ENCODE results near the gene RGS14. TPM values are rescaled to one million over a fixed set of nuclear protein-coding genes. Genes with fewer than 3 reads are reported as not detected.
"Not testable (repeated sequence)": the region's sequence is repeated elsewhere in the genome, so short reads cannot be mapped to it uniquely, and the experiment has no call there.

The RGS14 gene
- total and polyA plus RNA-seq, 12 donors, result 2.2 to 9.6 (median 4.1) TPM

DNA sequence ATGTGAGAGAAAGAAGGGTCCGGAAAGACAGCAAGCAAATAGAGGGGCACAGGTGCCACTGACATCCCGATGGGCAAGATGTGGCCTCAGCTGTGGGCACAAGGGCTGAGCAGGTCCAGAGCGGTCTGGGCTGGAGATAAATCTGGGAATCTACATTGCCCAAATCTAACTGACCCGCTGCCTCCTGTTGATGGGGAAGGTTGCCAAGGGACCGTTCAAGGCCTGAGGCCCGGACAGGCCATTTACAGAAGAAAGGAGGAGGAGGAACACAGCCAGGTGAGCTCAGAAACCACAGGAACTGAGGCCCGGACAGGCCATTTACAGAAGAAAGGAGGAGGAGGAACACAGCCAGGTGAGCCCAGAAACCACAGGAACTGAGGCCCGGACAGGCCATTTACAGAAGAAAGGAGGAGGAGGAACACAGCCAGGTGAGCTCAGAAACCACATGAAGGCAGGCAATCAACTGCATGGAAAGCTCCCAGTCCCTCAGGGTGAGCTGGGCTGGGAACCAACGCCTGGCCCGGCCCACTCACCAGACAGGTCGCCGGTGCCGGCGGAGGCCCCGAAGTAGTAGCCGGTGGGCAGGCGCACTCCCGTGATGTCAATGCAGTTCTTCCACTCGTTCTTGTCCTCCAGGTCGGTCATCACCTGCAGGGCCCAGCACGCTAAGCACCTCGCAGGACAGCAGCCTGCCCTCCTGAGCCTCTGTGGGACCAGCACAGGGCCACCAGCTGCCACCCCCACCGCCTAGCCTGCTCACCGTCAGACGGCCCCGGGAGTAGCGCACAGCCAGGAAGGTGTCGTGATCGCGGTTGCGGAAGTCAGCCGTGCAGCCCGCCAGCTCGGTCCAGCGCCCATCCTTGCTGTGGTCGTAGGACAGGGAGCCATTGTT, 20.9 kb upstream of the RGS14 start:
- Histone ChIP-seq H3K9me3 (no peaks in the 10 kb centered on the region), H3K27ac (peak overlapping the region in 6 of 10 donors; percentile 33 to 69 (median 59)), H3K36me3 (peaks cover 0 to 99% (median 32%) of the 10 kb centered on the region in 9 donors), H3K4me1 (peaks cover 5 to 37% (median 20%) of the 10 kb centered on the region in 9 donors), H3K27me3 (no peaks in the 10 kb centered on the region), H3K4me3 (no peak overlapping the region)
- DNase-seq (no peak), ATAC-seq (no peak)
- 95% methylated on average over 34 to 36 of the region's 36 CpGs for WGBS, 2 donors
- intact Hi-C loops (cut with DNase I), result no loop called here
- TF ChIP-seq, protein P1, sequence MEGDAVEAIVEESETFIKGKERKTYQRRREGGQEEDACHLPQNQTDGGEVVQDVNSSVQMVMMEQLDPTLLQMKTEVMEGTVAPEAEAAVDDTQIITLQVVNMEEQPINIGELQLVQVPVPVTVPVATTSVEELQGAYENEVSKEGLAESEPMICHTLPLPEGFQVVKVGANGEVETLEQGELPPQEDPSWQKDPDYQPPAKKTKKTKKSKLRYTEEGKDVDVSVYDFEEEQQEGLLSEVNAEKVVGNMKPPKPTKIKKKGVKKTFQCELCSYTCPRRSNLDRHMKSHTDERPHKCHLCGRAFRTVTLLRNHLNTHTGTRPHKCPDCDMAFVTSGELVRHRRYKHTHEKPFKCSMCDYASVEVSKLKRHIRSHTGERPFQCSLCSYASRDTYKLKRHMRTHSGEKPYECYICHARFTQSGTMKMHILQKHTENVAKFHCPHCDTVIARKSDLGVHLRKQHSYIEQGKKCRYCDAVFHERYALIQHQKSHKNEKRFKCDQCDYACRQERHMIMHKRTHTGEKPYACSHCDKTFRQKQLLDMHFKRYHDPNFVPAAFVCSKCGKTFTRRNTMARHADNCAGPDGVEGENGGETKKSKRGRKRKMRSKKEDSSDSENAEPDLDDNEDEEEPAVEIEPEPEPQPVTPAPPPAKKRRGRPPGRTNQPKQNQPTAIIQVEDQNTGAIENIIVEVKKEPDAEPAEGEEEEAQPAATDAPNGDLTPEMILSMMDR (IDR thresholded peaks at IDR 0.05), result no peak

DNA sequence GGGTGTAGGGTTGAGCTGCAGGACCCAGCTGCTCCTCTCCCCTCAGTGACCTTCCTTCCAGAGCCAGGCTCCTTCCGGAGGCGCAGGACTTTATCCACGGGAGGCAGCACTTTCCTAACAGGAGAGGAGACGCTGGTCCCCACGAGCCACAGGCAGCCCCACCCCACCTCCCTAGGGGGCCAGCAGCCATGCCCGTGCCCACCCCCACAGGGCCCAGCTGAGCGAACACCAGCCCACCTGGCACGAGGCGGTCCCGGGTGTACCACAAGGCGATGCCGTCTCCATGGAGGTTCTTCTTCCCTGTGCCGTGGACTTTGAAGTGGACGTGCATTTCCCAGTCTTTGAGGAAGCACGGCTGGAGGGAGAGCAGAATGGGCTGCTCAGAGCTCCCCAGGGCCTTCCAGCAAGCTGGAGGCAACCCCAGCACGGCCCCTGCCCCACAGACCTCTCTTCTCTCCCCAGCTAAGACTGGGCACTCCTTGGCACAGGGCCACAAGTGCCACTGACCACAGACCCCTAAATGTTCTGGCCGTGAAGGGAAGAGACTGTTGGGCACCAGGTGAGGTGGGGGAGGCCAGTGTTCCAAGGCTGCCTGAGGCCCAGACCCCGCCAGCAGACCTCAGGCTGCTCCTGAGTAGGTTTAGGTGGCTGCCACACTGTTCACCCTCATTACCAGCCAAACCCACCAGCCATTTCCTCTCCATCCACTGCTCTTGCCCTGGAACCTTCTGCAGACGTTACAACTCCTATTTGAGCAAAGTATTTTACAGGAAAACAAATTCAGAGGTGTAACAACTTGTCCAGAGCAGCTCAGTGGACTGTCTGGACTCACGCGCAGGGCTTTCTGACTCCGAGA, 19.2 kb upstream of the RGS14 start:
- Histone ChIP-seq H3K27ac (peak overlapping the region in 1 of 10 donors; percentile 48), H3K9me3 (no peaks in the 10 kb centered on the region), H3K4me1 (peaks cover 5 to 37% (median 20%) of the 10 kb centered on the region in 9 donors), H3K4me3 (no peak overlapping the region), H3K36me3 (peaks cover 0 to 98% (median 26%) of the 10 kb centered on the region in 9 donors), H3K27me3 (no peaks in the 10 kb centered on the region)
- intact Hi-C loops (cut with DNase I), result no loop called here
- 88 to 90% methylated on average over 22 of the region's 22 CpGs for WGBS, 2 donors
- no peak for ATAC-seq
- TF ChIP-seq, protein P1 (IDR thresholded peaks at IDR 0.05), result no peak
- DNase-seq, result no peak

GRCh38 chr5:177339107-177339638, 18.6 kb upstream of the RGS14 start:
- H3K27me3 ChIP-seq, result no peaks in the 10 kb centered on the region
- TF ChIP-seq, protein P1 (IDR thresholded peaks at IDR 0.05), result no peak
- H3K9me3 ChIP-seq, result no peaks in the 10 kb centered on the region
- intact Hi-C loops (cut with DNase I), result no loop called here
- ATAC-seq (no peak), DNase-seq (no peak)
- H3K27ac ChIP-seq, result peak overlapping the region in 1 of 10 donors; percentile 48
- peaks cover 0 to 98% (median 19%) of the 10 kb centered on the region in 9 donors for H3K36me3 ChIP-seq
- WGBS, 2 donors, result 78% methylated on average over 11 of the region's 11 CpGs
- no peak overlapping the region for H3K4me3 ChIP-seq
- peaks cover 5 to 33% (median 20%) of the 10 kb centered on the region in 9 donors for H3K4me1 ChIP-seq

DNA sequence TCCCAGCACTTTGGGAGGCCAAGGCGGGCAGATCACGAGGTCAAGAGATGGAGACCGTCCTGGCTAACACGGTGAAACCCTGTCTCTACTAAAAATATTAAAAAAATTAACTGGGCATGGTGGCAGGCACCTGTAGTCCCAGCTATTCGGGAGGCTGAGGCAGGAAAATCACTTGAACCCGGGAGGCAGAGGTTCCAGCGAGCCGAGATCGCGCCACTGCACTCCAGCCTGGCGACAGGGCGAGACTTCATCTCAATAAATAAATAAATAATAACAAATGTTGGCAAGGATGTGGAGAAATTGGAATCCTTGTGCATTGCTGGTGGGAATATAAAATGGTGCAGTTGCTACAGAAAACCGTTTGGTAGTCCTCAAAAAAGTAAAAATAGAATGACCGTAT, 14.7 kb upstream of the RGS14 start:
- ATAC-seq, result not testable (repeated sequence)

More for the DNA sequence above, 14.7 kb upstream of the RGS14 start:
- WGBS, 2 donors, result 93 to 94% methylated on average over 14 of the region's 14 CpGs
- intact Hi-C loops (cut with DNase I); DNase-seq; H3K4me3 ChIP-seq; H3K27me3 ChIP-seq; H3K9me3 ChIP-seq; H3K27ac ChIP-seq: not testable (repeated sequence)
- peaks cover 0 to 95% (median 0%) of the 10 kb centered on the region in 9 donors for H3K36me3 ChIP-seq
- peaks cover 0 to 30% (median 16%) of the 10 kb centered on the region in 9 donors for H3K4me1 ChIP-seq
